GM18870 (cell line): ENCODE measurements around the gene NHSL2.

Experiments
- ATAC-seq: cut with Tn5 transposase; IDR thresholded peaks from one replicate; pipeline ENCODE4 v1.9.1; 2021; ENCODE audit warnings: moderate library complexity; ENCODE audit not compliant: unreplicated experiment

NHSL2 gene

DNA sequence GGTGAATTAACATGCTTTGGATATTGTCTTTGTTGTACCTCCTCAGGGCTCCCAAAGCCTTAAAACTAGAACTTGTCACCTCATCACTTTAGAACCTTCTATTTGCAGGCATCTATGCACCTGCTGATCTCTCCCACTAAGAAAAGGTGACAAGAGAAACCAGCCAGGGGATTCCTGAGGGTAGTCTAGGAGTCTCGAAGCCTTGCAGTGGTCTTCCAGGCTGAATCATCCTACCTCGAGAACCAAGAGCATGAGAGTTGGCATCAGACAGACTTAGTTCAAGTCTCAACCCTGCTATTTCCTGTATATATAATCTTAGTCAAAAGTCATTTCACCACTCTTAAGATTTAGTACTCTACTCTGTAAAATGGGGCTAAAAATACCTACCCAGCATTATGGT is 191.5 kb downstream of the NHSL2 start:
- no peak for ATAC-seq

- no peak for ATAC-seq
Measured at GRCh38 chrX:72102760-72103159, 192.1 kb downstream of the NHSL2 start.

- ATAC-seq: peak; percentile 64
Measured at GRCh38 chrX:72105436-72105835, 194.8 kb downstream of the NHSL2 start.

GRCh38 chrX:72107320-72107719 is 196.7 kb downstream of the NHSL2 start:
- ATAC-seq: no peak

GRCh38 chrX:72107841-72108595 is 197.4 kb downstream of the NHSL2 start:
- no peak for ATAC-seq

DNA sequence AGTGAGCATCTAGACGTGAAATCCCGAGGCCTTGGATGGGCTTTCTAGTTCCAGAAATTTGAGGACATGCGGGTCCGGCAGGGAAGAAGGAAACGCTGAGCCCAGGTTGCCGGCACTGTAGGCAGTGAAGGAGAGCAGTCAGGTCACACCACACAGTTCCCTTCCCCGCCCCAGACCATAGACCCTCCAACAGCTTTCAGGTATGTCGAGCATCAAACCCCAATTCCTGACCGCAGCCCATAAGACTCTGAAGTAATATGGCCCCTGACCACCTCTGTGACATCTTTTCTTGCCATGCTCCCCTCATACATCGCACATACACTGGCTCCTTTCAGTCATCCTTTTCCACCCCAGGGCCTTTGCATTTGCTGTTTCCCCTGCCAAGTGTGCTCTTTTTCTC is 198.0 kb downstream of the NHSL2 start:
- no peak for ATAC-seq

- no peak for ATAC-seq
Measured at GRCh38 chrX:72110051-72110875, 199.6 kb downstream of the NHSL2 start.

DNA sequence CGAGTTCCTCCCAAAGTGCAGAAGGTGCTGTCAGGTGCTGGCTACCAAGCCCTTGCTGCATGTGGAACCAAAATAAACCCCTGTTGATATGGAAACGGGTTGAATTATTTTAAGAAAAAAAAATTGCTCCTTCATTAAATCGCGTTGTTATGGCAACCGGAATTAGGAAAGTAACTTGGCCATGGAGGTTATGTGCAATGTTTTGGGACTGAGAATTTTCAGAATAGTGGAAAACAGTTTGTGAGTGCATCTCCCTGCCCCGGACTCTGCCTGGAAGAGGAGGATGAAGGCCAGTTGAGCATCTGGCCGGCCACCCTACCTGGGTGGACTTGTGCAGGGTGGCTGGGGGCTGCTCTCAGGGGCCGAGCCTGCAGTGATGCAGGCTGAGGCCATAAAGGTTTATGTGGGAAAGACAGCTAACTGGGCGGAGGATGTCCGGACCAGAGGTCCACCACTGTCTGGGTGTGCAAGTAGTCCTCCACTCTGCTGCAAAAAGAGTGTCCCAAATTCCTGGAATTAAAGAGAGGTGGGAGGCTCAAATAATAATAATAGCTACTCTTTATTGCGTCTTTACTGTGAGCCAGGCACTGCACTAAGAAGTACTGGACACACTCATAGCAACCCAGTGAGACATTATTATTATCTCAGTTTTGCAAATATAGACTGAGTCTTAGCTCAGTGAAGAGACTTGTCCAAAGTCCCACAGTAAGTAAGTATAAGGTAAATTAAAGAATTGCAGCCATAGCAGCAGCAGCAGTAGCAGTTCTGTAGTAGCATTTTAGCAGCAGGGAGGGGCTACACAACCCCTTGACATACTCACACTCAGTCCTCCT is 200.4 kb downstream of the NHSL2 start:
- no peak for ATAC-seq

- ATAC-seq: no peak
Measured at GRCh38 chrX:72113461-72113860, 202.8 kb downstream of the NHSL2 start.

- no peak for ATAC-seq
Measured at GRCh38 chrX:72114306-72114705, 203.7 kb downstream of the NHSL2 start.

DNA sequence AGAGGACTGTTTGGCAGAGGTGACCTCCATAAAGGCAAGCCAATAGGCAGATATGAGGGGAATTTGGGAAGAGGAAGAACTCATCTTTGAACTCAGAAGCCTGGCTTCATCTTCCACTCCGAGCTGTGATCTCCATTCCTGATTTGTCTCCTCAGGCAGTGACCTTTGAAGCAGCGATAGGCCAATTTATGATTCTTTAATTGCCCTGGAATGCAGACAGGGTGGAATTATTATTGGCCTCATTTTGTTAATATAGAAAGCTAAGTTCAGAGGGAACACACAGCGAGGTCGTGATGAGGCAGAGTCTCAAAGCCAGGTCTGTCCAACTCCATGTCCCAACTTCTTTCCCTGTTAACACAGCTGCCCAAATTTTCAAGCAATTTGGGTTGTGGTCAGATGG is 204.2 kb downstream of the NHSL2 start:
- no peak for ATAC-seq

DNA sequence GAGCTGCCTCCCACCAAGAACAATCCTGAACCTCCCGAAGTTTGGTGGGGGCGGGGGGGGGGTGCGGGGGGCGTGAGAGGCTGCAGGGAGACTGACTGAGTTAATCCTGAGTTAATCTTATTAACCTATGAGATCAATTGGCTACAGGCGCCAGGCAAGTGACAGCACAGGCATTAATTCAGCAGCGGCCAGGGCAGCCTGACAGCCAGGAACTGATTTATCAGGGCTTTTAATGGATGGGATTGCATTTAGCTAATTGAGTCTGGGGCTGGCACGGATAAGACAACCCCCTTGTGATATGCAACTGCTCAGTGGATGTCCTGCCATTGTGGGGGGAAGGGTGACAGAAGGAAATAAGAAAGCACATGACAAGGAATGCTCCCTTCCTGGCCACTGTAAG is 204.7 kb downstream of the NHSL2 start:
- no peak for ATAC-seq

- ATAC-seq: no peak
Measured at GRCh38 chrX:72117636-72118210, 207.1 kb downstream of the NHSL2 start.

- no peak for ATAC-seq
Measured at GRCh38 chrX:72120837-72121236, 210.2 kb downstream of the NHSL2 start.

GRCh38 chrX:72121383-72121782 is 210.7 kb downstream of the NHSL2 start:
- ATAC-seq: no peak

- ATAC-seq: no peak
Measured at GRCh38 chrX:72122621-72123337, 212.1 kb downstream of the NHSL2 start.

- ATAC-seq: no peak
Measured at GRCh38 chrX:72123471-72124185, 213.0 kb downstream of the NHSL2 start.

GRCh38 chrX:72124540-72125201 is 214.0 kb downstream of the NHSL2 start:
- ATAC-seq: no peak

GRCh38 chrX:72125331-72126047 is 214.8 kb downstream of the NHSL2 start:
- ATAC-seq: no peak
